GDM1 (cell line): ENCODE data around the gene ADCYAP1R1.

Experiments used
- DNase-seq: peaks from one replicate; lab custom pipeline; 2025; lab: John Stamatoyannopoulos, UW

Gene ADCYAP1R1

GRCh38 chr7:31051598-31052486, at the start of gene ADCYAP1R1:
ADCYAP1R1 (plus strand) TSS chr7:31052308; CDS start chr7:31063265, 10,957 bp downstream.
- no peak for DNase-seq

- DNase-seq = no peak
Measured at GRCh38 chr7:31003097-31003496, 49.0 kb upstream of the ADCYAP1R1 start.

- no peak for DNase-seq
Measured at GRCh38 chr7:31003721-31004120, 48.4 kb upstream of the ADCYAP1R1 start.

GRCh38 chr7:31004393-31004792, 47.7 kb upstream of the ADCYAP1R1 start:
- DNase-seq = no peak

GRCh38 chr7:31006857-31007256, 45.3 kb upstream of the ADCYAP1R1 start:
- no peak for DNase-seq

GRCh38 chr7:31007634-31008033, 44.5 kb upstream of the ADCYAP1R1 start:
- no peak for DNase-seq

- DNase-seq = no peak
Measured at GRCh38 chr7:31014826-31015225, 37.3 kb upstream of the ADCYAP1R1 start.

- DNase-seq = no peak
Measured at GRCh38 chr7:31017032-31017675, 35.0 kb upstream of the ADCYAP1R1 start.

GRCh38 chr7:31017721-31018120, 34.4 kb upstream of the ADCYAP1R1 start:
- DNase-seq = no peak

GRCh38 chr7:31019509-31019908, 32.6 kb upstream of the ADCYAP1R1 start:
- DNase-seq = no peak

- no peak for DNase-seq
Measured at GRCh38 chr7:31020161-31020560, 31.9 kb upstream of the ADCYAP1R1 start.

- no peak for DNase-seq
Measured at GRCh38 chr7:31020652-31021051, 31.5 kb upstream of the ADCYAP1R1 start.

GRCh38 chr7:31022117-31022516, 30.0 kb upstream of the ADCYAP1R1 start:
- no peak for DNase-seq

- DNase-seq = no peak
Measured at GRCh38 chr7:31022726-31023125, 29.4 kb upstream of the ADCYAP1R1 start.

- DNase-seq = no peak
Measured at GRCh38 chr7:31023877-31024276, 28.2 kb upstream of the ADCYAP1R1 start.

- no peak for DNase-seq
Measured at GRCh38 chr7:31027161-31027965, 24.7 kb upstream of the ADCYAP1R1 start.

- no peak for DNase-seq
Measured at GRCh38 chr7:31028006-31028405, 24.1 kb upstream of the ADCYAP1R1 start.

- DNase-seq = no peak
Measured at GRCh38 chr7:31028417-31028992, 23.6 kb upstream of the ADCYAP1R1 start.

GRCh38 chr7:31029251-31030042, 22.7 kb upstream of the ADCYAP1R1 start:
- DNase-seq = no peak

- DNase-seq = no peak
Measured at GRCh38 chr7:31033674-31034300, 18.3 kb upstream of the ADCYAP1R1 start.

- DNase-seq = no peak
Measured at GRCh38 chr7:31036924-31037323, 15.2 kb upstream of the ADCYAP1R1 start.
